PC-9 (cell line): ENCODE results near the gene EPHB1. TPM values are rescaled to one million over a fixed set of nuclear protein-coding genes. Genes with fewer than 3 reads are reported as not detected.

Source experiments
- BruUV-seq: library from RNA; stranded (reverse); fragments of 400-500 nt; replicated peaks from 2 replicates; lab custom pipeline; 2021; lab: Mats Ljungman, UMichigan
- CTCF ChIA-PET: fragments of 300-600 bp; sonication (Branson Sonifier 250); formaldehyde crosslinking; loops from one replicate; lab custom pipeline; 2022; ENCODE audit warnings: antibody characterized with exemption; lab: Charles Lee
- POLR2A ChIA-PET: fragments of 300-600 bp; sonication (Branson Sonifier 250); formaldehyde crosslinking; loops from one replicate; lab custom pipeline; 2022; ENCODE audit warnings: antibody characterized with exemption; ENCODE audit not compliant: unreplicated experiment; lab: Charles Lee
- DNase-seq, 2 experiments: peaks; one replicate each; pipeline versions ENCODE4 v3.0.0 to v3.0.0-alpha.2; 2015 to 2022; ENCODE audit warnings: mixed read lengths in 1 of 2
- H2AFZ ChIP-seq: fragments of 200-600 bp; sonication (generic); 2 replicates; pipeline ENCODE4 v1.8.1; 2017; ENCODE audit warnings: antibody characterized with exemption
- H3F3A ChIP-seq: fragments of 200-600 bp; sonication (generic); 2 replicates; pipeline ENCODE4 v1.8.1; 2017; ENCODE audit warnings: antibody characterized with exemption, mild to moderate bottlenecking, low read depth; ENCODE audit not compliant: insufficient read depth
- H3K27ac ChIP-seq: fragments of 200-600 bp; sonication (generic); 2 replicates; pipeline ENCODE4 v1.6.1; 2016; ENCODE audit warnings: mixed run types
- H3K27me3 ChIP-seq: fragments of 200-600 bp; sonication (generic); 2 replicates; pipeline ENCODE4 v1.6.1; 2016; ENCODE audit warnings: low read depth, mixed run types; ENCODE audit not compliant: insufficient read depth
- H3K36me3 ChIP-seq: fragments of 200-600 bp; sonication (generic); 2 replicates; pipeline ENCODE4 v1.6.1; 2016; ENCODE audit warnings: low read depth, mixed run types
- H3K4me1 ChIP-seq: fragments of 200-600 bp; sonication (generic); replicated peaks from 2 replicates; pipeline ENCODE4 v1.6.1; 2016; ENCODE audit warnings: mixed run types; ENCODE audit not compliant: insufficient read depth
- H3K4me2 ChIP-seq: fragments of 200-600 bp; sonication (generic); 2 replicates; pipeline ENCODE4 v1.6.1; 2017; ENCODE audit warnings: mixed run types
- H3K4me3 ChIP-seq: fragments of 200-600 bp; sonication (generic); 2 replicates; pipeline ENCODE4 v1.6.1; 2016; ENCODE audit warnings: mixed run types
- H3K79me2 ChIP-seq: fragments of 200-600 bp; sonication (generic); 2 replicates; pipeline ENCODE4 v1.6.1; 2017; ENCODE audit warnings: low read depth, mixed run types
- H3K9me2 ChIP-seq: fragments of 200-600 bp; sonication (generic); 2 replicates; pipeline ENCODE4 v1.8.1; 2017; ENCODE audit warnings: mild to moderate bottlenecking; ENCODE audit not compliant: insufficient read depth
- H3K9me3 ChIP-seq: fragments of 200-600 bp; sonication (generic); 2 replicates; pipeline ENCODE4 v1.8.1; 2016; ENCODE audit warnings: low read depth; ENCODE audit not compliant: insufficient read depth
- H4K20me1 ChIP-seq: fragments of 200-600 bp; sonication (generic); 2 replicates; pipeline ENCODE4 v1.8.1; 2017; ENCODE audit not compliant: insufficient read depth
- CTCF ChIP-seq: fragments of 200-600 bp; sonication (generic); conservative IDR thresholded peaks from 2 replicates; pipeline ENCODE4 v1.6.1; 2017; ENCODE audit warnings: mixed run types, antibody characterized with exemption, mild to moderate bottlenecking, moderate library complexity
- EZH2 ChIP-seq: fragments of 200-600 bp; sonication (generic); IDR thresholded peaks from 2 replicates; pipeline ENCODE4 v1.8.0; 2017; ENCODE audit warnings: antibody characterized with exemption, low read depth
- intact Hi-C: fragments of 100-400 bp; cut with micrococcal nuclease; formaldehyde crosslinking; loops from one replicate; pipeline ENCODE4 v1.10.0; 2022; ENCODE audit not compliant: unreplicated experiment
- total RNA-seq: library from RNA; stranded (reverse); gene quantifications from 2 replicates; pipeline ENCODE4 v1.2.3, GENCODE V29; 2021

EPHB1 gene
- total RNA-seq, 1 experiment from 2014 or later = 0.15 TPM

- POLR2A ChIA-PET = no interaction called here
These were observed 63.5 kb downstream of the EPHB1 start for GRCh38 chr3:134858441-134859035.

DNA sequence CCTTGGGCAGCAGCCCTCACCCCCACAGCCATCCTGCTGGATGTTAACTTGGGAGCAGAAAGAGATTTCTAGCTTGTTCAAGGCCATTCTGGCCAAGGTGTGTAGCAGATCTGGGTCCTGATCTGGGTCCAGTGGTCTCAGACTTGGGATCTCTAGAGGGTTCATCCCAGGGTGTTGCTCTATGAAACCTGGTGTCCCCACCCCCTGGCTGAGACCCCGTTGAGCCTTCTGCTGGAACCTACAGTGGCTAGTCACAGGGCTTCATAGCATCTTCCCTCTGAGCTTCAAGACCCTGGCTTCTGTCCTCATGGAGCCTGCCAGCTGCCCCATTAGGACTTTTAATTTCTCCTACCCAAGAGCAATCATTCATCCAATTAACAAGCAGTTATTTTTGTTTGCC, 64.3 kb downstream of the EPHB1 start:
- Histone ChIP-seq H3F3A (no peaks in the 10 kb centered on the region), H3K27ac (no peak overlapping the region), H3K4me1 (no peaks in the 10 kb centered on the region), H3K27me3 (peaks cover 57% of the 10 kb centered on the region), H4K20me1 (no peaks in the 10 kb centered on the region), H3K9me3 (no peaks in the 10 kb centered on the region), H3K79me2 (no peaks in the 10 kb centered on the region), H3K36me3 (no peaks in the 10 kb centered on the region), H3K9me2 (no peaks in the 10 kb centered on the region), H3K4me3 (no peak overlapping the region), H2AFZ (no peak overlapping the region), H3K4me2 (no peak overlapping the region)
- BruUV-seq = no TSS peak
- ChIA-PET CTCF (no interaction called here), POLR2A (no interaction called here)
- DNase-seq = no peak
- intact Hi-C loops = no loop called here
- TF ChIP-seq CTCF (no peak), EZH2 (no peak)

More at GRCh38 chr3:134858441-134859035, 63.5 kb downstream of the EPHB1 start:
- intact Hi-C loops = no loop called here
- H3K79me2 ChIP-seq = no peaks in the 10 kb centered on the region
- no peak overlapping the region for H3K4me2 ChIP-seq
- DNase-seq = no peak
- no peaks in the 10 kb centered on the region for H4K20me1 ChIP-seq
- H3K36me3 ChIP-seq = no peaks in the 10 kb centered on the region
- H3K4me1 ChIP-seq = no peaks in the 10 kb centered on the region
- H3K27me3 ChIP-seq = peaks cover 57% of the 10 kb centered on the region
- no peaks in the 10 kb centered on the region for H3K9me3 ChIP-seq
- TF ChIP-seq EZH2 (no peak), CTCF (no peak)
- CTCF ChIA-PET = no interaction called here
- BruUV-seq = no TSS peak
- H3F3A ChIP-seq = no peaks in the 10 kb centered on the region
- no peak overlapping the region for H2AFZ ChIP-seq
- no peak overlapping the region for H3K4me3 ChIP-seq
- no peak overlapping the region for H3K27ac ChIP-seq
- H3K9me2 ChIP-seq = no peaks in the 10 kb centered on the region

DNA sequence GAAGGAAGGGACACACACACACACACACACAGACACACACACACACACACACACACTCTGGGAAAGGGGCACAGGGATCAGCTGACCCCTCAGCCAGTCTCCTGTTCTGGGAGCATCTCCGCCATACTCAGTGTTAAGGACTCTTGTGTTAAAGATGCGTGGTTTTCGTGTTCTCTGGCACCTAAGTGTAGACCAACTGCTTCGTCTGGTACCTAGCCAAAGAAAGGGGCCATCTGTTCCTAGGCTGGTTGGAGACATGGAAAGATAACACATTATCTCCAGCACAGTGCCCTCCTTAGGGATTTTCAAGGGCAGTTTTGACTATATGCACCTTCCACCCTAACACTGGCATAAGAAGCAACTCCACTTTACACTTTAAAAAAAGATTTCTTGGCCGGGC, 65.1 kb downstream of the EPHB1 start:
- TF ChIP-seq CTCF = no peak
- TF ChIP-seq EZH2 = no peak
- H3K4me2 ChIP-seq = no peak overlapping the region
- no peak overlapping the region for H3K27ac ChIP-seq
- DNase-seq = no peak
- CTCF ChIA-PET = no interaction called here
- peaks cover 61% of the 10 kb centered on the region for H3K27me3 ChIP-seq
- intact Hi-C loops = no loop called here
- no peaks in the 10 kb centered on the region for H3K9me3 ChIP-seq
- H3K36me3 ChIP-seq = no peaks in the 10 kb centered on the region
- no peaks in the 10 kb centered on the region for H3F3A ChIP-seq
- no peaks in the 10 kb centered on the region for H3K79me2 ChIP-seq
- POLR2A ChIA-PET = no interaction called here
- no peaks in the 10 kb centered on the region for H3K9me2 ChIP-seq
- H3K4me1 ChIP-seq = no peaks in the 10 kb centered on the region
- no TSS peak for BruUV-seq
- H4K20me1 ChIP-seq = no peaks in the 10 kb centered on the region
- no peak overlapping the region for H2AFZ ChIP-seq
- no peak overlapping the region for H3K4me3 ChIP-seq
